Renal pelvis (tissue), 4 donors: Measurements from ENCODE around the gene AMFR. TPM values are rescaled to one million over a fixed set of nuclear protein-coding genes. Genes with fewer than 3 reads are reported as not detected.

Source experiments
- DNase-seq: peaks from one replicate; pipeline ENCODE4 v3.0.0-alpha.2; 2013
- polyA plus RNA-seq, 3 donors: library from polyadenylated mRNA; unstranded; fragments of 120-200 nt; gene quantifications; one replicate each; pipeline ENCODE4 v1.2.1, GENCODE V29; 2013; ENCODE audit not compliant: insufficient read length in 3 of 3

AMFR gene
- polyA plus RNA-seq, 3 donors = 121 to 138 (median 136) TPM

- DNase-seq = no peak
Observed at GRCh38 chr16:56337131-56337857, 88.1 kb downstream of the AMFR start.

DNA sequence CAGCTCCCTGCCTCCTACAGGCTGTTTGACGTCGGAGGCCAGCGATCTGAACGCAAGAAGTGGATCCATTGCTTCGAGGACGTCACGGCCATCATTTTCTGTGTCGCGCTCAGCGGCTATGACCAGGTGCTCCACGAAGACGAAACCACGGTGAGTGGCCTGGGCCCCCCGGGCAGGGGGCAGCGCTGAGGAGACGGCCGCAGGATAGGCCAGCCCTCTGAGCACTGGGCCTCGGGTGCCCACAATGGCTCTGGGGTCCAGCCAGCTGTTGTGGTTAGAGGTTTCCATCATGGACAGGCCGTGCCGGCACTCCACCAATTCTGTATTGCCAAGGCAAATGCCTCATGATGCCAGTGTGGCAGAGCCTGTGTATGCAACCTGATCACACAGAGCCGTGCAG, 88.6 kb downstream of the AMFR start:
- DNase-seq = no peak

GRCh38 chr16:56336071-56336688, 89.2 kb downstream of the AMFR start:
- no peak for DNase-seq

GRCh38 chr16:56334761-56335160, 90.6 kb downstream of the AMFR start:
- no peak for DNase-seq

DNA sequence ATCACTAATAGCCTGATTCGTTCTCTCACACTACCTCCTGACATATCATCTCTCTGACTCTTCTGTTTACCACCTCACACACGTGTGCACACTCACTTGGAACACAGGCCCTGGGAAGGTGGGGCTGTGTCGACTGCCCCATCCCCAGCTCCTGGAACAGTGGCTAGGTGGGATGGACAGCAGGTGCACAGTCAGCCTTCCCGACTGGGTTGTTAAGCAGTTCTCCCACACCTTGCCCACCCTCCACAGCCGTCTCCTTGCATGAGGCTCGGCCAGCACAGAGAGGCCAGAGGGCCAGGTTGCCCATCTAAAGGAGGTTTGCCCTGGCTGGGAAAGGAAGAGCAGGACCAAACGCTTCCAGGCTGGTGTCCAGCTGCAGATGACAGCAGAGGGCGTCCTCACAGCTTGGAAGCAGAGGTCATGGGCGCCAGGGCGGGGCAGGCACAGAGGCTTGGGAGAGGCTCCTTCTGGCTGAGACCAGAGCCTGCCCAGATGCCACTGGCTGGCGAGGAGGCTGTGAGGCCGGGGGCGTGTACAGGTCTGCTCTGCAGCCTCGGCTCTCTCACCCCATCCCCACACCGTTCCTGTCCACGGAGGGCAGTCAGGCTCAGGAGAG, 92.8 kb downstream of the AMFR start:
- DNase-seq = no peak

GRCh38 chr16:56331915-56332314, 93.4 kb downstream of the AMFR start:
- no peak for DNase-seq

DNA sequence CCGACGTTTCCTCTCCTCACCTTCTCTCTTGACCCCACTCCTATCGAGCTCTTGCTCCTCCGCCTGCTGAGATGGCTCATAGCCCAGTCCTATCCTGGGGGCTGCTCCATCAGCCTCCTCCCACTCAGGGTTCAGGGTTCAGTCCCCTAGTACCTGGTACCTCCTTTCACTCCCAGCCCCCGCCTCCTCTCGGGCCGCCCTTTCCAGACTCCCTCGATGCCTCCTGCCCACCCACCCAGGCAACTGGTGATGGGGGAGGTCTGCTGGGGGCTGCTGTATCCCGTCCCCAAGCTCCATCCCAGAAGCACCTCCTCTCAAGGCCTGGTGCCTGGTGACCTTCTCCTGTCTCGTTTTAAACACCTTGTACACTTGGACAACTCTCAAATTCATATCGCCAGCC, 93.9 kb downstream of the AMFR start:
- DNase-seq = no peak

GRCh38 chr16:56330476-56330875, 94.9 kb downstream of the AMFR start:
- no peak for DNase-seq

DNA sequence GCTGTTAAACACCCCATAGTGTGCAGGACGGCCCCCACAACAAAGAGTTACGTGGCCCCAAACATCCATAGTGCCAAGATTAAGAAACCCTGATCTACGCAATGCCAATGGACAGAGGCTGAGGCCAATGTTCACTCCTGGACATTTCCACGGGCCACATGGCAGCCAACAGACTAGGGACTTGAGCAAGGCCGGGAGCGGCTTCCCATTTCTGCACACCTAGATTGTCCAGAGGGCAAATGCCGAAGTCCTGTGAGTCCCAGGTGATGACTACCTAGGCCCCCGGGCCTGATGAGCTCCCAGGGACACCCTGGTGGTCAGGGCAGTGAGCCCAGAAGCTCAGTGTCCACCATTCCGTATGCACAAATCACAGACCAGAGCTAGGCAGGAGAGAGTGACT, 95.5 kb downstream of the AMFR start:
- no peak for DNase-seq

- DNase-seq = no peak
Observed at GRCh38 chr16:56328276-56329022, 96.9 kb downstream of the AMFR start.

GRCh38 chr16:56327929-56328258, 97.5 kb downstream of the AMFR start:
- no peak for DNase-seq

DNA sequence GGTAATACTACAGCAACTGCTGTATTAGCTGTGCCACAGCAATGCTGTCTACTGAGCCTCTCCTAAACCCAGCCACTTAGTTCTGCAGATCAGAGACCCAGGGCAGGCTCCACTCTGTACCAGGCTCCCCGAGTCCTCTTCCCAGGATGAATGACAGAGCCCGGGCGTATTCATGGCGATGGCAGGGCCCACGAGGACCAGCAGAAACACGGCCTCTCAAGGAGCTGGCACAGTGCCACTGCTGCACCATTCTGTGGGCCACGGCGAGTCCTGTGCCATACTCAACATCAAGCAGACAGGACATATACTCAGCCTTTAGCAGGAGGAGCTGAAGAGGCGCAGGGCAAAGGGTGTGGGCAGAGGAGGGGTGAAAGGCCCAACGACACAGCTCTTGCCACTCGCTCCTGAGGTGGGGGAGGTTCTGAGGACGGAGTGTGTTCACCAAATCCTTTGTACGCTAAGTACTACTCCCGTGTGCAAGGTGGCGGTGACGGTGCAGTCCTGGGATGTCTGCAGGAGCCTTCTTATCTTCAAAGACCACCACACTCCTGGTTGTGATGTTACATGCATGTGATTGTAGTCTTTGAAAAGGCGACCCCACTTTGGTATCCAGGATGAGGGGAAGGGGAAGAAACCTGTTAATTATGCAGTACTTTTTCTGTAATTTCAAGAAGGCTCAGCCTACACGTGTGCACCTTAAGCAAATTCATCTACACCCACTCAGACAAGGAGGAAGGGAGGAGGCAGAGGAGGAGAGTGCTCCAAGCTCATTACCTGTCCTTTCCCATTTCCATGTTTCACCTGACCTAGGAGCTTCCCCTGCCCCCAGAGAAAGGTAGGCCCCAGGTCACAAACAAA, 98.0 kb downstream of the AMFR start:
- no peak for DNase-seq

- no peak for DNase-seq
Observed at GRCh38 chr16:56325956-56326355, 99.4 kb downstream of the AMFR start.

GRCh38 chr16:56324406-56324805, 100.9 kb downstream of the AMFR start:
- DNase-seq = no peak

DNA sequence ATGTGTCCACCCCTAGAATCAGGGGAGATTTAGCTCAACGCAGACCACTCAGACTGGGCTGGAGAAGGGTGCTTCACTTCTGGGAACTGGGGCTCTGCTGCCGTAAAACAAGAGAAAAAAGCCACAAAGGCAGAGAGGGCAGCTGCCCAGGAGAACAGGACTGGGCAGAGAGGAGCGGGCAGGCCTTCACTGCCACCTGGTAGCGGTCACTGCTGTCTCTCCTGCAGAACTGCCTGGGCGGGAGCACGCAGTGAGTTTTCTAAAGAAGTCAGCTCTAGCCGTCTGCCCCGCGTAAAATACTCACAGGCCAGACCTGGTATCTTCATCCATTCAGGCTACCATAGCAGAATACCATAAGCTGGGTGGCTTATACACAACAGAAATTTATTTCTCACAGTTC, 103.8 kb downstream of the AMFR start:
- no peak for DNase-seq

- DNase-seq = no peak
Observed at GRCh38 chr16:56320811-56321558, 104.4 kb downstream of the AMFR start.

GRCh38 chr16:56320056-56320455, 105.3 kb downstream of the AMFR start:
- DNase-seq = no peak

DNA sequence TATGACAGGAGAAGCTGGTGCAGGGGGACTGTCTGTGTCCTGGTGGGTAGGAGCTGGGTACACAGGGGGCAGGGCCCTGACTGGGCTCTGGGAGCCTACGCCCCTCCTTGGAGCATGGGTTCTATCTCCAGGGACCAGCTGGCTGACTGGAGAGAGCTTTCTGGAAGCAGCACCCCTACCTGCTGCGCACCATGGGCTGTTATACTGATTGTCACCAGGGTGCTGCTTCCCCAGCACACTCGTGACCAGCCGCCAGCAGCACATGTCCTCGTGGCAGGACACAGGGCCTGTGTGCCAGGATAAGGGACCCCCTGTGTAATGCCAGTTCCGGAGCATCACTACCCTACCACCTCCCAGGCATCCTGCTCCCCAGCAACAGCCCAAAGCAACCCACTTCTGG, 106.0 kb downstream of the AMFR start:
- DNase-seq = no peak

GRCh38 chr16:56318827-56319140, 106.6 kb downstream of the AMFR start:
- no peak for DNase-seq

DNA sequence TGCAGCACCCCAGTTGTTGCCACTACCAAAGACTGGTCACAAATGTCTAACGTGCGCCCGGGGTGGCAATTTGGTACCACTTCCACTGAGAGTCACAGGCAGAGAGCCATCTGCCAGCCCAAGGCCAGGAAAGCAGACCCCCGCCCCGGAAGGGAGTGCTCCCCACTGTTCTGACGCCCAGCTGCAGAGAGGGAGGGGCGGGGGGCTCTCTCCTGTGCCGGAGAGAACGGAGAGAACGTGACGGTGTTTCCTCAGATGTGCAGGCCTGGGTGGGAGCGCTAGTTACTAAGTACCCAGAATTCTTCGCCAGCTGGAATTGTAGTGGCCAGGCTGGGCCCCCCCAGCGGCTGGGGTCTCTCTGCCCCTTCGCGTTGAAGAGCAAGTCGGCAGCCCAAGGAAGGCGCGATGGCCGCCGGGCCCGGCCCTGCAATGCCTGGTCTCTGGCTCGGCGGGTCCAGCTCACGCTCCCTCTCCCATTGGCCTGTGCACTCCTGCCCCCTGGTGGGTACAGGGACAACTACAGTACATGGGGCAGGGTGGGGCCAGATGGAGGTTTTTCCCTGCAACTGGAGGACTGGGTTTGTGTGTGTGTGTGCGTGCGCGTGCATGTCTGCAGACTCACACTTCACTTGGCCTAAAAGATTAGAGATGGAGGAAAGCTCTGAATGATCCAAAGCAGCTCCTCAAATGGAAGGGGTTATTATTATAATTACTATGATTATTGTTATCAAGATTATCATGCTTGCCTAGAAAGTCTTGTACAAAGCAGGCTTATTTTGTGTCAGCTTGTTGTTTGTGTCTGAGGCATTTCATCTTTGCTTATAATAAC, 107.1 kb downstream of the AMFR start:
- DNase-seq = peak; percentile 79
